Measurements from ENCODE around the gene AXIN1.

AXIN1 gene

DNA sequence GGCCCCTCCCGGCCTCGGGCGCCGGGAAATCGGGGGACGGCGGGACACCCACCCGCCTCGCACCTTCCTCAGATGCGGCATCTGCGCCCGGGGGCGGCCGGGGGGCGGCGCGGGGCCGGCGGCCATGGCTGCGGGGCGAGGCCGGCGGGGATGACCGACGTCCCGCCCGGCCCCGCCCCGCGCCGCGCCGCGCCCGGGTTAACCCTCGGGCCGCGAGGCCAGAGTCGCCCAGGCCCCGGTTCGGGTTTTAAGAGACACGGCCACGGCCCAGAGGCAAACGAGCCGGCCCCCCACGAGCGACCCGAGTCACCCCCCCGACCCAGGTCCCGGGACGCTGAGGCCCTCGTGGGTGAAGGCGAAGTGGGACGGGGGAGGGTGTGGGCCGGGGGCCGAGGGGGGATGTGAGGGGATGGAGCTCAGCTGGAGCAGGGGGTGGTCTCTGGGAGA is 76.7 kb downstream of the AXIN1 start, which contains the start of gene RGS11:
Gene RGS11, minus strand, starts transcription at position 159 of the 447 bp plus-strand sequence. Its CDS starts 33 bp downstream, at position 126.
- H3K4me3 ChIP-seq (ENCODE audit: low read depth, low read length), result peak within 1 kb of the TSS; percentile 32
- no peak for TF ChIP-seq CTCF (conservative IDR thresholded peaks at IDR 0.05; ENCODE audit: low read depth, low read length)

DNA sequence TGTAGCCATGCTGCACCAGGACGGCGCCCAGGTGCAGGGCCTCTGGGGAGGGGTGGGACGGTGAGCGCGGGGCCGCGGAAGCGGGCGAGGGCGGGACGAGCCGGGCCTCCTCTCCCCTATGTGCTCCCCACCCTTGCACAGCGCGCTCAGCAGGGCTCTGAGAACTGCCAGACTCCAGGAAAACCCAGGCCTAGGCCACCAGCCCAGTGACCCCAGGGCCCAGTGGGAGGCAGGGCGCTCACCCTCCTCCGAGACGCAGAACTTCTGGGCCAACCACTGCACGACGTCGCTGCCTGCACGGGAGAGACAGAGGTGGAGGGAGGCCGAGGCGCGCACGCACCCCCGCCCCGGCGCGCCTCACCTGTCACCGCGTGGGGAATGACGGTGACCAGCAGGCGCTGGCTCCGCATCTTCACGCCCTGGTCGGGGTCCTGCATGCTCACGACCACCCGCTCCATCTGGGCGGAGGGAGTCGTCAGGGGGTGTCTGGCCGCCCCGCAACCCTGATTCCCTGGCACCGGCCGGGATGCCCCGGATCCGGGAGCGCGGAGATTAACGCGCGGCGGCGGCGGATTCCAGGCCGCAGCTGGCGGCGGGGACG is 77.4 kb downstream of the AXIN1 start:
- TF ChIP-seq CTCF (conservative IDR thresholded peaks at IDR 0.05; ENCODE audit: low read depth, low read length), result no peak
- peak overlapping the region; percentile 32 for H3K4me3 ChIP-seq (ENCODE audit: low read depth, low read length)
- DNase-seq (ENCODE audit: low read depth), result no peak

More for the DNA sequence above, 76.7 kb downstream of the AXIN1 start, which contains the start of gene RGS11:
- no peak for DNase-seq (ENCODE audit: low read depth)

- no peak for DNase-seq (ENCODE audit: low read depth)
- no peak for TF ChIP-seq CTCF (conservative IDR thresholded peaks at IDR 0.05; ENCODE audit: low read depth, low read length)
- no peak overlapping the region for H3K4me3 ChIP-seq (ENCODE audit: low read depth, low read length)
Observed at GRCh38 chr16:273547-274421, 78.7 kb downstream of the AXIN1 start.

GRCh38 chr16:272633-273546 is 79.6 kb downstream of the AXIN1 start:
- TF ChIP-seq CTCF (conservative IDR thresholded peaks at IDR 0.05; ENCODE audit: low read depth, low read length), result no peak
- H3K4me3 ChIP-seq (ENCODE audit: low read depth, low read length), result no peak overlapping the region
- no peak for DNase-seq (ENCODE audit: low read depth)

GRCh38 chr16:270381-271255 is 81.9 kb downstream of the AXIN1 start:
- no peak for DNase-seq (ENCODE audit: low read depth)
- H3K4me3 ChIP-seq (ENCODE audit: low read depth, low read length), result no peak overlapping the region
- no peak for TF ChIP-seq CTCF (conservative IDR thresholded peaks at IDR 0.05; ENCODE audit: low read depth, low read length)

All from choroid plexus epithelial cell (primary cell).